ENCODE measurements around the gene CCL5.

The CCL5 gene

DNA sequence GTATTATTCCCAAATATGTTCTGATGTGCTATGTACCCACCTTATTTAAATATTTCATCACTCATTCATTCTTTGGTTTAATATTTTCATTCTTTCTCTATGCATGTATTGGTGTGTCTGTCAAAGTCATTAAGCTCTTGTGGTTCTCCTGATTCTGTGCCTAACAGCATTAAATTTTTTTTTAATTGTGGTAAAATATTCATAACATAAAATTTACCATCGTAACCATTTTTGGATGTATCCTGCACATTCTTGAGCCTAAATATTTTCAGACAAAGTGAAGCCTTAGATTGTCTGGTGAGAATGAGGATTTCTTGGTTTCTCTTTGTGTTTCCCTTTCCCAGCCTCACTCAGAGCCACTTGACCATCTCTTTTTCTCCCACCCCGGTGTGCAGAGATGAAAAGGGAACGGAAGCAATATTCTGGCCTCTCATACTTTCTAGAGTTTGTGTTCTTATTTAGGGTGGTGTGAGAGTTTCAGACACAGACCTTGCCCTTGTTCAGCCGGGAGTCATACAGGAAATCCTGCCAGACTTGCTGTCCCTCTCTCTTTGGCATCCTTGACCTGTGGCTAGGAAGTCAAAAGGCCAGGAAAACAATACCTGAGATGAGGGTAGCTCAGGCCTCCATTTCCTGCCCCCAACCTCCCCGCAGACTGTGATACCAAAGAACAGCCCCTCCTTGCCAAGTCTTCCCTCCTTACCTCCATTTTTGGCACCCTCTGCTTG lies 4.9 kb downstream of the CCL5 start:
- H3K36me3 ChIP-seq (ENCODE audit: insufficient read depth, low read length) = no peaks in the 10 kb centered on the region

GRCh38 chr17:35872196-35872980 lies 7.8 kb downstream of the CCL5 start:
- Histone ChIP-seq H3K79me2 (ENCODE audit: insufficient read depth, low read length) (no peaks in the 10 kb centered on the region), H2AFZ (ENCODE audit: low read length) (no peak overlapping the region), H3K27ac (ENCODE audit: low read depth, low read length, poor library complexity, severe bottlenecking) (no peak overlapping the region), H3K4me3 (ENCODE audit: low read depth, low read length, poor library complexity, severe bottlenecking) (no peak overlapping the region), H3K4me2 (ENCODE audit: low read length) (no peak overlapping the region), H3K9ac (ENCODE audit: low read length) (no peak overlapping the region), H3K9me3 (ENCODE audit: low read length) (no peaks in the 10 kb centered on the region), H4K20me1 (ENCODE audit: insufficient read depth, low read length) (no peaks in the 10 kb centered on the region), H3K36me3 (ENCODE audit: insufficient read depth, low read length) (no peaks in the 10 kb centered on the region; the same call in 1 of the 2 replicates), H3K9me2 (ENCODE audit: low read depth, low read length) (no peaks in the 10 kb centered on the region), H3K27me3 (ENCODE audit: insufficient read depth, low read length) (no peaks in the 10 kb centered on the region), H3F3A (ENCODE audit: insufficient read depth, low read length) (no peaks in the 10 kb centered on the region), H3K4me1 (ENCODE audit: insufficient read depth, low read length, severe bottlenecking) (peaks cover 16% of the 10 kb centered on the region)
- TF ChIP-seq, protein P1, sequence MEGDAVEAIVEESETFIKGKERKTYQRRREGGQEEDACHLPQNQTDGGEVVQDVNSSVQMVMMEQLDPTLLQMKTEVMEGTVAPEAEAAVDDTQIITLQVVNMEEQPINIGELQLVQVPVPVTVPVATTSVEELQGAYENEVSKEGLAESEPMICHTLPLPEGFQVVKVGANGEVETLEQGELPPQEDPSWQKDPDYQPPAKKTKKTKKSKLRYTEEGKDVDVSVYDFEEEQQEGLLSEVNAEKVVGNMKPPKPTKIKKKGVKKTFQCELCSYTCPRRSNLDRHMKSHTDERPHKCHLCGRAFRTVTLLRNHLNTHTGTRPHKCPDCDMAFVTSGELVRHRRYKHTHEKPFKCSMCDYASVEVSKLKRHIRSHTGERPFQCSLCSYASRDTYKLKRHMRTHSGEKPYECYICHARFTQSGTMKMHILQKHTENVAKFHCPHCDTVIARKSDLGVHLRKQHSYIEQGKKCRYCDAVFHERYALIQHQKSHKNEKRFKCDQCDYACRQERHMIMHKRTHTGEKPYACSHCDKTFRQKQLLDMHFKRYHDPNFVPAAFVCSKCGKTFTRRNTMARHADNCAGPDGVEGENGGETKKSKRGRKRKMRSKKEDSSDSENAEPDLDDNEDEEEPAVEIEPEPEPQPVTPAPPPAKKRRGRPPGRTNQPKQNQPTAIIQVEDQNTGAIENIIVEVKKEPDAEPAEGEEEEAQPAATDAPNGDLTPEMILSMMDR (IDR thresholded peaks at IDR 0.05; ENCODE audit: low read length) = no peak
- no peak for TF ChIP-seq EZH2 (IDR thresholded peaks at IDR 0.05; ENCODE audit: borderline replicate concordance, low read length)

More for the DNA sequence above, 4.9 kb downstream of the CCL5 start:
- Histone ChIP-seq H3K4me1 (ENCODE audit: insufficient read depth, low read length, severe bottlenecking) (peaks cover 22% of the 10 kb centered on the region), H3K9me2 (ENCODE audit: low read depth, low read length) (no peaks in the 10 kb centered on the region), H3K79me2 (ENCODE audit: insufficient read depth, low read length) (no peaks in the 10 kb centered on the region), H3F3A (ENCODE audit: insufficient read depth, low read length) (no peaks in the 10 kb centered on the region), H3K27me3 (ENCODE audit: insufficient read depth, low read length) (no peaks in the 10 kb centered on the region), H3K9me3 (ENCODE audit: low read length) (no peaks in the 10 kb centered on the region), H3K9ac (ENCODE audit: low read length) (no peak overlapping the region), H2AFZ (ENCODE audit: low read length) (no peak overlapping the region), H3K4me3 (ENCODE audit: low read depth, low read length, poor library complexity, severe bottlenecking) (no peak overlapping the region), H3K27ac (ENCODE audit: low read depth, low read length, poor library complexity, severe bottlenecking) (no peak overlapping the region), H3K4me2 (ENCODE audit: low read length) (peak overlapping the region; percentile 24; the same call in 1 of the 2 replicates), H4K20me1 (ENCODE audit: insufficient read depth, low read length) (no peaks in the 10 kb centered on the region)
- no peak for TF ChIP-seq EZH2 (IDR thresholded peaks at IDR 0.05; ENCODE audit: borderline replicate concordance, low read length)
- TF ChIP-seq, protein P1 (IDR thresholded peaks at IDR 0.05; ENCODE audit: low read length) = no peak

GRCh38 chr17:35870906-35871819 lies 9.0 kb downstream of the CCL5 start:
- no peaks in the 10 kb centered on the region for H4K20me1 ChIP-seq (ENCODE audit: insufficient read depth, low read length)
- no peaks in the 10 kb centered on the region for H3K9me2 ChIP-seq (ENCODE audit: low read depth, low read length)
- no peaks in the 10 kb centered on the region; the same call in 1 of the 2 replicates for H3K36me3 ChIP-seq (ENCODE audit: insufficient read depth, low read length)
- H3K79me2 ChIP-seq (ENCODE audit: insufficient read depth, low read length) = no peaks in the 10 kb centered on the region
- H3K4me1 ChIP-seq (ENCODE audit: insufficient read depth, low read length, severe bottlenecking) = peaks cover 16% of the 10 kb centered on the region
- H3K4me3 ChIP-seq (ENCODE audit: low read depth, low read length, poor library complexity, severe bottlenecking) = no peak overlapping the region
- H3F3A ChIP-seq (ENCODE audit: insufficient read depth, low read length) = no peaks in the 10 kb centered on the region
- no peak overlapping the region for H3K27ac ChIP-seq (ENCODE audit: low read depth, low read length, poor library complexity, severe bottlenecking)
- TF ChIP-seq EZH2 (IDR thresholded peaks at IDR 0.05; ENCODE audit: borderline replicate concordance, low read length) = no peak
- TF ChIP-seq, protein P1 (IDR thresholded peaks at IDR 0.05; ENCODE audit: low read length) = peak; percentile 8; the same call in 1 of the 2 replicates
- no peaks in the 10 kb centered on the region for H3K27me3 ChIP-seq (ENCODE audit: insufficient read depth, low read length)
- H3K9me3 ChIP-seq (ENCODE audit: low read length) = no peaks in the 10 kb centered on the region
- H3K9ac ChIP-seq (ENCODE audit: low read length) = no peak overlapping the region
- no peak overlapping the region for H2AFZ ChIP-seq (ENCODE audit: low read length)
- H3K4me2 ChIP-seq (ENCODE audit: low read length) = peak overlapping the region; percentile 14; the same call in 1 of the 2 replicates
